Adrenal gland (tissue), 5 donors: ENCODE measurements around the gene BCL11A.

Experiments
- CTCF ChIP-seq, 6 experiments: fragments of 450-650 bp in 4 of 6; fragments of 200-600 bp in 2 of 6; sonication (generic) in 1 of 6; IDR thresholded peaks; 1 replicate in 5 of 6; 2 replicates in 1 of 6; pipeline versions ENCODE4 v1.5.1 to v1.8.0; 2016 to 2021; ENCODE audit warnings: antibody characterized with exemption in 6 of 6, mild to moderate bottlenecking in 2 of 6, moderate library complexity in 1 of 6
- POLR2A ChIP-seq, 2 donors: fragments of 450-650 bp; IDR thresholded peaks; one replicate each; pipeline ENCODE4 v1.6.1; 2017; ENCODE audit warnings: antibody characterized with exemption in 2 of 2, mild to moderate bottlenecking in 2 of 2, moderate library complexity in 1 of 2
- donor health status: DM: no; HTN: no; CAD: no.

GRCh38 chr2:60426880-60427279, 126.6 kb downstream of the BCL11A start:
- TF ChIP-seq CTCF (IDR thresholded peaks at IDR 0.05), result no peak
- TF ChIP-seq POLR2A (IDR thresholded peaks at IDR 0.05), result no peak
